CD4-positive, alpha-beta T cell treated with Interferon alpha-2 for 1 hour (primary cell): ENCODE results near the gene INPP5A.
"Not testable (repeated sequence)": the region's sequence is repeated elsewhere in the genome, so short reads cannot be mapped to it uniquely, and the experiment has no call there.

Source experiments
- DNase-seq, 2 donors: peaks; one replicate each; pipeline ENCODE4 v3.0.0-alpha.2; 2020 to 2022

INPP5A gene

DNA sequence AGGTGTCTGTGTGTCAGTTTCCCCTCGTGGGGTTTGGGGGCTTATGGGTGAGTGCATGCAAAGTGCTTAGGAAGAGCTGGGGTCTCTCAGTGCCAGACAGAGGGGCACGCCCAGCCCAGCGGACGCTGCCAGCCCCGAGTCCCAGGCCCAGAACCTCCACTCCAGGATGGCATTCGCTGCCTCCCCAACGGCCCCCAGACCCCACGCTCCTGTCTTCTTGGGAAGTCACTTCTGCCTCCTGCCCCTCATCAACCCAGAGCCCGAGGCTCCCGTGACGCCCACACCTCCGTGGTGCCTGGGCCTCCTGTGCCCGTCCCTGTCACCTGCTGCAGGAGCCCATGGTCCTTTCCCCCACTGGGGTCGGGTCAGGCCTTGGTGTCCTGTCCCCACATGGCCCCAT is 213.3 kb downstream of the INPP5A start:
- no peak for DNase-seq

DNA sequence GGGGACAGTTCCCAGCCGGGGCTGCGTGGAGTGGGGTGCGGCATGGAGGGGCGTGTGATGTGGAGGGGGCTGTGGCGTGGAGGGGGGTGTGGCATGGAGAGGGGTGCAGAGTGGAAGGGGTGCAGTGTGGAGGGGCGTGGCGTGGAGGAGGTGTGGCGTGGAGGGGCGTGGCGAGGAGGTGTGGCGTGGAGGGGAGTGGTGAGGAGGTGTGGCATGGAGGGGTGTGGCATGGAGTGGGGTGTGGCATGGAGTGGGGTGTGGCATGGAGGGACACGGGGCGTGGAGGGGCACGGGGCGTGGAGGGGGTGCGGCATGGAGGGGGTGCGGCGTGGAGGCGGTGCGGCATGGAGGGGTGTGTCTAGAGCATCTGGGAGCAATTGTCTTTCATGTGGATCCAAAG is 214.8 kb downstream of the INPP5A start:
- DNase-seq, result no peak

DNA sequence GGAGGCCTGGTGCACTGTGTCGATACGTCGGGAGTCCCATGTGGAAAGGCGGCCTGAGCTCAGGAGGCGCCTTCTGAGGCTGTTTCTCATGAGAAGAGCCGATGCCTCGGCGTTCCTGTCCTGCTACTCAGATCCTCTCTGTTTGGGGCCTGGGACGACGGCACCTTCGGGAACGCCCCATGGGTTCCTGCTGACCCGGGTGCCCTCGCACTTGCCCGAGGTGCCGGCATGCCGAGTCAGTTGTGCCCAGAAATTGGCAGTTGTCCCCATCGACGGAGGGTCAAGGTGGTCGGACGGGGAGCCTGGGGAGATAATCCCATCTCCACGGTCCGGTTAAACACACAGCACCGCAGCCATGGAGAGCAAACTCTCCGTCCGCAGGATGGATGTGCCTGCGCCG is 215.4 kb downstream of the INPP5A start:
- no peak for DNase-seq

DNA sequence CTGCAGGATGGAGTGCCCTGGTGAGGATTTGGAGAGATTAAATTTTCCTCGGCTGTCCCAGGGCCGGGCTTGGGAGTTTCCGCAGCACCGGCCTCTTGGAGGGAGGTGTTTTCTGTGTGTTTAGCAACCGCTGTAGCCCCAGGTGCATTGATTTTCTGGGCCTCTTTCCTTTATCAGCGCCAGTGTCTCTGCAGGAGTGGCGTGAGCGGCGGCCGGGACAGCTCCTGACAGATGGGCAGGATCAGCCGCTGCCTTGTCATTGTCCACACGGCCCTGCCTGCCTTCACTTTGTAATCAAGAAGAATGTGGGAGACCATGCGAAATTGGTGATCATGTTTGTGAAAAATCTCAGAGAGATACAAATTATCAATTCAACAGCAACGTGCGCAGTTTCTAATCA is 216.0 kb downstream of the INPP5A start:
- no peak for DNase-seq

DNA sequence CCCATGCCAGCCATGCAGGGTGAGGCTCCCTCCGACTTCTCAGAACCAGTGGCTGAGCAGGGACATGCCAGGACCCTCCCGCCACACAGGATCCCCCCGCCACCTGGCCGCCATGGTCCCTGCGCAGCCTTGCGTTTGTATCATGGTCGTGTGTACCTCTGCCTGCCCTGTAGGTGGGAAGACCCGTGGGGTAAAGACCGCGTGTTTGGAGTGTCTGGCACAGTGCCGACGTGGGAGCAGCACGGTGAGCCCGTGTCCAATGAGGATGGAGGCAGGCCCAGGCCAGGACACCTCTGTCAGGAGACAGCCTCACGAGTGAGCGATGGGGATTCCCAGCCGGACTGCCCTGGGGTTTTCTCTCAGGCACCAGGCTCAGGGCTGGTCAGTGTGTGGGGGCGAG is 216.5 kb downstream of the INPP5A start:
- no peak for DNase-seq

DNA sequence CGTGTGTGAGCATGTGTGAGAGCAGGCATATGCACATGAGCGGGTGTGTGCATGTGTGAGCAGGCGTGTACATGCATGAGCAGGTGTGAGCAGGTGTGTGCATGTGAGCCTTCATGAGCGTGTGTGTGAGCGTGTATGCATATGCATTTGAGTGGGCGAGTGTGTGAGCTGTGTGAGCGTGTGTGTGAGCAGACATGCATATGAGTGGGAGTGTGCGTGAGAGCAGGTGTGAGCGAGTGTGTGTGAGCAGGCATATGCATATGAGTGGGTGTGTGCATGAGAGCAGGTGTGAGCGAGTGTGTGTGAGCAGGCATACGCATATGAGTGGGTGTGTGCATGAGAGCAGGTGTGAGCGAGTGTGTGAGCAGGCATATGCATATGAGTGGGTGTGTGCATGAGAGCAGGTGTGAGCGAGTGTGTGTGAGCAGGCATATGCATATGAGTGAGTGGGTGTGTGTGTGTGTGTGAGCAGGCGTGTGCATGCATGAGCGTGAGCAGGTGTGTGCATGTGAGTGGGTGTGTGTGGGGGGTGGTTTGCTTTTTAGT is 217.7 kb downstream of the INPP5A start:
- no peak for DNase-seq

DNA sequence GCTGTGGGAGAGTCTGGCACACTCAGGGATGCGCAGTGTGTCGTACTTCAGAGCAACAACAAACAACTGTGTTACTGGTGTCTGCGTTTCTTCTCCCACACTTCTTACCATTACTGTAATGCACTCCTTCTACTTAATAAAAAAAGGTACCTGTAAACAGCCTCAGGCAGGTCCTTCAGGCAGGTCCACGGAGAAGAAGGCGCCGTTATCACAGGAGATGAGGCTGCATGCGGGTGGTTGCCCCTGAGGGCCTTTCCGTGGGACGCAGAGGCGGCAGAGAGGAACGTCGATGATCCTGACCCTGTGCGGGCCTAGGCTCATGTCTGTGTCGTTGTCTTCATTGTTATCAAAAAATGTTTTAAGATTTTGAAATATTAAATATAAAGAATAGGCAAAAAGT is 219.0 kb downstream of the INPP5A start:
- no peak for DNase-seq

DNA sequence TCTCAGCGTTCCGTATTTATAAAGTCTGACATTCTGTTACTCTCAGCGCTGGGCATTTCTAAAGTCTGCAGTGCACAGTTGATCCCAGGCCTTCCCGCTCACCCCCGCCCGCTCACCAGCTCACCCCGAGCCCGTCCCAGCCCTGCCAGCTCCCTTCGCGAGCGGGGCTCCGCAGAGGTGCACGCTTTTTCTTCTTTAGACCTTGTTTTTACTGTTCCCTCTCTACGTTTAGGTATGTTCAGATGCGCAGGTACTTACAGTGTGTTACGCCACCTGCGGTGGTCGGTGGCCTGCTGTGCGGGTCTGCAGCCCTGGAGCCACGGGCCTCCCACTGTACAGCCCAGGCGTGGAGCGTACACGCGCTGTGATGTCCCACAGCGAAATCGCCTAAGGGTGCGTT is 219.6 kb downstream of the INPP5A start:
- no peak for DNase-seq

DNA sequence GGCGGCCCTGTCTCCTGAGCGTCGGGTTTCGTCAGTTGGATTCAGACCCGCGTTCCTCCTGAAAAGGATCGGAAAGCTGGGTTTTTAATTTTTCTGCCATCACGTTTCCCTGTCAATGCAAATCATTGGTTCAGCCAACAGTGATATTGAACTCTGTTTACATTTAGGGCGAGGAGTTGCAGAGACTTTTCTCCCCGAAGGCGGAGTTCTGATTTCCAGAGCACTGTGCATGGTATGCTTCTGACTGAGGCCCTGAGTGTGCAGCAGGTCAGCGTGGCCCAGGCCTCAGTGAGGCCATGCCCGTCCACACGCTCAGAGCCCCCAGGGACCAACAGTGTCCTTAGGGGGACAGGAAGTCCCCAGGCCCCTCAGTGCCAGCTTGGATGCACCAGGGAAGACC is 221.3 kb downstream of the INPP5A start:
- DNase-seq, result no peak

DNA sequence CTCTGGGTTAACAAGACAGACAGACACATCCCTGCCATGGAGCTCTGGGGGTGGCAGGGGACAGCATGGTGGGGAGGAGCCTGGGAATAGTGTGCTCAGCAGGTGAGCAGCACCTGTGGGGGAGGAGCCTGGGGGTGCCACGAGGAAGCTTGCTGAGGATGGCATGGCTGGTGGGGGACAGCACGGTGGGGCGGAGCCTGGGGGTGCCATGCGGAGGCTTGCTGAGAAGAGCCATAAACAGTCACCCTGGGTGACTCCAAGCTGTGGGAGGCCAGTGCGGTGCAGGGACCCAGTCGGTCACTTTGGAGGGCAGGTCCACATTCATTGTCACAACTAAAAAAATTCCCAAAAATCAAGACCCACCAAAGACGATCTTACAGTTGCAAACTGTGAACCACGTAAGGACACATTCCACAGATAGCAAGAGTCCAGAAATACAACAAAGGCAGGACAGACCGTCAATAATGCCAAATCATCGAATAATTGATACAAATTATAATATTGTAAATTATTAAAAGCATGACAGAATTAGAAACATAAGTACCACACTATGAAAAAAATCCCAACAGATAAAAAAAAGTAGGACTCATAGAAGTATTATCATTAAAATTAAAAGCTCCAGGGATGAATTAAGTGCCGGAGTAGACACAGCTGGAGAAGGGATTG is 223.9 kb downstream of the INPP5A start:
- no peak for DNase-seq

DNA sequence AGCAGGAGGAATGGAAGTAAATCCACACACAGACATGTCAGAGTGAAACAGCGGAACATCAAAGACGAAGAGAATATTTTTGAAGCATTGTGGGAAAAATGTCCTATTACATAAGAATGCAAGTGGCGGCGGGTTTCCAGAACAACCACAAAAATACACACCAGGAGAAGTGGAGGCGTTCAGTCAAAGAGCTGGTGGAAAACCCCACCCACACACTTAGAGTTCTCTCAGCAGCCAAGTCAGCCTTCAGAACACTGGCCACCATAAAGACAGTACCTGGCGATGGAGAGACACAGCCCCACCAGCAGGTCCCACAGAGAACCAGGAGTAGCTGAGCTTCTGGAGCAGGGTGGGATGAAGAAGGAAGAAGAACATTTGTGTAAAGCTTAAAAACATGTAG is 224.7 kb downstream of the INPP5A start:
- DNase-seq, result no peak

DNA sequence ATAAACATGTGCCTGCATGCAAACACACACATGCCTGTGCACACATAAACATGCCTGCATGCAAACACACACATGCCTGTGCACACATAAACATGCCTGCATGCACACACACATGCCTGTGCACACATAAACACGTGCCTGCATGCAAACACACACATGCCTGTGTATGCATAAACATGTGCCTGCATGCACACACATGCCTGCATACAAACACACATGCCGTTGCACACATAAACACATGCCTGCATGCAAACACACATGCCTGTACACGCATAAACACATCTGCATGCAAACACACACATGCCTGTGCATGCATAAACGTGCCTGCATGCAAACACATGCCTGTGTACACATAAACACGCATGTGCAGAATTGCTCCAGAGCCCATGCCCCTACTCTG is 226.0 kb downstream of the INPP5A start:
- DNase-seq, result no peak

DNA sequence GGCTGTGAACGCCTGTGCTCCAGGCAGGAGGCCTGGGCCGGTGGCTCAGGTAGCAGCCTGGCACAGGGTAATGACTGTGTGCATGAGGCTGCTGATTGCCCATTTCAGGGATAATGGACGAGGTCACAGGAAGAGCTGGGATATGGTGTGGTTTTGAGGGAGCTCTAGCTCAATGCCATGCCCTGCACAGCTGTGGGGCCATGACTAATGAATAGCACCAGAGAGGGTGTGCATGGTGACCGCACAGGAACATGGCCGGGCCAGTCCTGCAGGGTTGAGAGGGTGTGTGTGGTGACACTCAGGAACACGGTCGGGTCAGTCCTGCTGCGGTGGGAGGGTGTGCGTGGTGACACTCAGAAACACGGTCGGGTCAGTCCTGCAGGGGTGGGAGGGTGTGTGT is 226.5 kb downstream of the INPP5A start:
- DNase-seq, result no peak

DNA sequence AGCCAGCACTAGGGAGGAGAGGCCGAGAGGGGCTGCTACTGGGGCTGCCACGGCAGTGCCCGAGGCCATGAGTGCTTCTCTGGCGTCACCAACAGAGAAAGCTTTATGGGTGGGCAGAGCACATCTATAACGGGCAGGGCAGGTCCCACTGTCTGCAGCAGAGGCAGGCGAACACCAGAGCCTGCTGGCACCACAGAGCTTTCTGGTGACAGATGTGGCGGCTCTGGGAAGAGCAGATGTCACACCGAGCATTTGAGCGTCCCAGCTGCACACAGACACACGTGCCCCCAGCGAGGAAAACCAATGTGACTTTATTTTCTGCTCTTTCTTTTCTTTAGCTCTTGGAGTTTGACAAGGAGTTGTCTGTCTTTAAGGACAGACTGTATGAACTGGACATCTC is 227.8 kb downstream of the INPP5A start:
- DNase-seq, result no peak

DNA sequence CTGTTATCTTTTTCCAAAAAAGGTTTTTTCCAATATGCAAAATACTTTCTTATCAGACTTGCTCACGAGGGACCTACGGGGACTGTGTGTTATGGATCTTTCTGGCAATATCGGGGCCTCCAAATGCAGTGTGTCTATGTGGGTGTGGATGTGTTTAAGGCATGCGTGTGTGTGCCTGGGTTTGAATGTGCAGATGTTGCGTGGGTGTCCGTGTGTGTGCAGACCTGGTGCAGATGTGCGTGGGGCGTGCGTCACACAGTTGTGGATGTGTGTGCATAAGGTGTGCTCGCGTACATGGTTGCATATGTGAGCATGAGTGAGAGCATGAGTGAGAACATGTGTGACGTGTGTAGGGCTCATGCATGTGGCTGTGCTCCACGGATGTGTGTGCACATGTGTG is 228.7 kb downstream of the INPP5A start:
- no peak for DNase-seq

DNA sequence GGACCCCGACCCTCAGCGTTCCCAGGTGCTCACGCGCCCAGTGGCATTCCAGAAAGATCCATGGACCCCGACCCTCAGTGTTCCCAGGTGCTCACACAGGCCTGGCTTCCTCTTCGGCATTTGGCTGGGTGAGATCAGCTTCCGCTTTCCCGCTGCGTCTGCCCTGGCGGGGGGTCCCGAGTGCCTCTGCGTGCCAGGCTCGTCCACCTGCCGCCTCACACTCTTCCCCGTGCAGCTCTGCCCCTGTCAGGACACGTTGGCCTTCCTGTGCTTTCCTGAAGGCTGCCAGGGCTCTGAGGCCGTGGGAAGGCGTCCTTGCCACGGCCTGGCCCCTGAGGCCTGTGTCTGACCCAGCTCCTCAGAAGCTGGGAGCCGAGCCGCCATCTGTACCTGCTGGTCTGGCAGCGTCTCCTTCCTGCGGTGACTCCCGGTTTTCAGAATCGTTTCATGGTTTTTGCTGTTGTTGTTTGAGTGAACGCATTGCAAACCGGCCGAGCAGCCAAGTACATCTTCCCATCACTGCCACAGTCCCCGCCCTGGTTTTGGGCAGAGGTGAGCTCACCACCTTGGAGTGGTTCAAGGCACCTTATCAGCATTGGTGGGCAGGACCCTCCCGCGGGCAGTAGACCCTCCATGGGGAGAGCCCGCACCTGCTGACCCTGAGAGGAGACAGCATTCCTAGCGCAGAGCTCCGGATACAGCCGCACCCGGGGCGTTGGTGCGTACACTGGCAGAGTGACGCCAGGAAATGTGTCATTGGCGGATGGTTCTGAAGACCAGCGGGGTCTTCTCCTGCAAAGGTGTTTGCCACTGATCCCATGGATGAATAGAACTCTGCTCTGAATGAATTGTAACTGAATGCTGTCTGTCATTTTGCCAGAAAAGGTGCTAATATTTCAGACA is 231.0 kb downstream of the INPP5A start:
- DNase-seq, result no peak

DNA sequence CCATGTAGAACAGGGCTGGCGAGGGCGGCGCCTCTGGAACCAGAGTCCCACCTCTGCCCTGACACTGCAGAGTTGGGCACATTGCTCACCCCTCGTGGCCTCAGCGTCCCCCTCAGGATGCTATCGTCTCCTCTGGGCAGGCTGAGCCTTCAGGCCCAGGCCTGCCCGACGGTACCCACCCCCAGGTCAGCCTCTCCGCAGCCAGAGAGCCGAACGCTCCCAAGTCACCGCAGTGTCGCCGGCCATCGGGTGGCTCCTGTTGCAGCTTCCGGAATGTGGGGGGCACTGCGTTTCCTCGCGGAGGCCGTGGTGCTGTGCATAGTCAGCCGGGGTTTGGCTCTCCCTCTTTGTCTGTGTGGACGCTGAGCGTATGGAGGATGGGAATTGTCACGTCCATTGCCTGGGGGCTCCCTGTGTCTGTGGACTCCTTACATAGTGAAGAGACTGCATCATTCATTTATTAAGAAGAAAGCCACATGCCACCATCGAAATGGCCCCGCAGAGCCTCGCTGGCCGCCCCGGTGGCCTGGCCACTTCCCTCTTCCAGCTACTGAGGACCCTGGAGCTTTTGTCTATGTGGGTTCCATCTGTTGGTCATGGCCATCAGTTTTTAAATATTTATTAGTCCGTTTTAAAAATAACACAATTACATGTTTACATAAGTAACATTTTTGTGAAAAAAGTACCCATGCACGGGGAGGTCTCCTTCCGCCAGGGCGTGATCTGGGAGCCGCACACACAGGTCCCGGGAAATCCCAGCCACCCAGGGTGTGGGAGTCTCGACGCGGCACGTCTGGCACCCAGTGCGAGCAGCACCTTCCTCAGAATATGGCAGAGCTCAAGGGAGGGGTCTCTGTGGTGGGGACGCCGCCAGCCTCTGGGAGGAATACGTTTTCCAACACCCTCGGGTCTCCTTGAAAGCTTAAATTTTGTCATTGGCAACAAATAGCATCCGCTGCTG is 232.8 kb downstream of the INPP5A start:
- DNase-seq, result no peak

DNA sequence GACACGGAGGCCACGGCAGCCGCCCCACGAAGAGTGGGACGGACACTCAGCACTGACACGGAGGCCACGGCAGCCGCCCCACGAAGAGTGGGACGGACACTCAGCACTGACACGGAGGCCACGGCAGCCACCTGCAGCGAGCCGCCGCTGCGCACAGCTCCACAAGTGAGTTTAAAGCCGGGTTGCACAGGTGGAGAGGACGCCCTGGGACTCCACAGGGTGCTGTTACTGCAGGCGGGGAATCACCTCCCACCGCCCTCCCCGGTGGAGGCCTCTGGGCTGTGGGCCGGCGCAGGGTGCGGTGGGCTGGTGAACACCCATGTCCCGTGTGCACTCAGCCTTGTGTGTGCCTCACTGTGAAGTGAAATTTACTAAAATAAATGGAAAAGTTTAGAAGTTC is 235.2 kb downstream of the INPP5A start:
- DNase-seq, result not testable (repeated sequence)

DNA sequence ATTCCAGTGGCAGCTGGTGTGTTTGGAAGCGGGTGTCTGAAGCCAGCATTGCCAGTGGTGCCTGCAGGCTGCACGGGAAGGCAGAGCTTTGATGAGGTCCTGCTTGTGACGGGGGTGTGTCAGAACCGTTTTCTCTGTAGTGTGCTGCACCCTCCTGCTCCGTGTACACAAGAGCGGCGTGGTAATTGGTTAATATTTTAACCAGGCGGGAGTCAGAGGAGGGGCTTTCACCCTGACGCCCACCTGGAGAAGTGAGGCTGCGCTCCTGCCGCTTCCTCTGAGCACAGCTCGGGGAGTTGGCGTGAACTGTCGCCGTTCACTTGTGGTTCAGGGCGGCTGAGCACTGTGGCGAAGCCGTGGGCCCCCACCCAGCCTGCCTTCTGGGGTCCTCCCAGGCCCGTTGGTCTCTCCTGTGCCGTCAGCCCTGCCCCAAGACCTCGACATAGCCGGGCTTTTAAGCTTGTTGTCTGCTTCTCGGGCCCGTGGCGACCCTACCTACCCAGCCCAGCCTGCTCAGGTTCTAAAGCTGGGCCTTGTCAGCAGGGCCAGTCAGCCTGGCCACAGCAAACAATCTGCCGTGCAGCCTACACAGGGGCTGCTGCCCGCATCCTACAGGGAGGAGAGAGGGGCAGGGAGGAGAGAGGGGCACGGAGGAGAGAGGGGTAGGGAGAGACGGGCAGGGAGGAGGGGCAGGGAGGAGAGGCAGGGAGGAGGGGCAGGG is 236.8 kb downstream of the INPP5A start:
- no peak for DNase-seq

DNA sequence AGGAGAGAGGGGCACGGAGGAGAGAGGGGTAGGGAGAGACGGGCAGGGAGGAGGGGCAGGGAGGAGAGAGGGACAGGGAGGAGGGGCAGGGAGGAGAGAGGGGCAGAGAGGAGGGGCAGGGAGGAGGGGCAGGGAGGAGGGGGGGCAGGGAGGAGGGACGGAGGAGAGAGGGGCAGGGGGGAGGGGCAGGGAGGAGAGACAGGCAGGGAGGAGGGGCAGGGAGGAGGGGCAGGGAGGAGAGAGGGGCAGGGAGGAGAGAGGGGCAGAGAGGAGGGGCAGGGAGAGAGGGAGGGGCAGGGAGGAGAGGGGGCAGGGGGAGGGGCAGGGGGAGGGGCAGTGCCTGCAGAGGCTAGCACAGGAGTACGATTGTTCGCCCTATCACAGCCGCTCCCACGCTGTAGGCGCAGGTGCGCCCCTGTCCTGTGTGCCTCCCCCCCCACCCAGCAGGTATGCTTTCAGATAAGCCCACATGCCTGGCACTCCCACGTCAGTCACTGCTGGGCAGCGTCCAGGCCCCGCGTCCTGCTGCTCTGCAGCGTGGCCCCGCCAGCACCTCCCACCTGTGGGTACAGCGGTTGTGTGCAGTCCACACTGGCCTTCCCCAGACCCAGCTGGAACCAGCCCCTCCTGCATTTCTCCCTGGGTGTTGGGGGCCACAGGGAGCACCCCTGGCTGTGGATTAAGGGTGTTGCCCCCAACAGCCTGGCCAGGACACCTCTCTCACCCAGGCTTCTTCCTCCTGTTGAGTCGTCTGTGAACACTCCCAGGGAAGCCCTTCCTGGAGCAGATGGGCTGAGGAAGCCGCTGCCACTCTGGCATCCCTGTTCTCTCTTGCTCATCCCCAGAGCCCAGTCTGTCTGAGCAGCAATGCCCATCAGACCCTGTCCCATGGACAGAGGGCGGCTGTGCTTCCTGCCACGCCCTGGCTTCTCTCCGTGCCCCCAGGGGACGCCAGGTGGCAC is 237.6 kb downstream of the INPP5A start:
- DNase-seq, result no peak

DNA sequence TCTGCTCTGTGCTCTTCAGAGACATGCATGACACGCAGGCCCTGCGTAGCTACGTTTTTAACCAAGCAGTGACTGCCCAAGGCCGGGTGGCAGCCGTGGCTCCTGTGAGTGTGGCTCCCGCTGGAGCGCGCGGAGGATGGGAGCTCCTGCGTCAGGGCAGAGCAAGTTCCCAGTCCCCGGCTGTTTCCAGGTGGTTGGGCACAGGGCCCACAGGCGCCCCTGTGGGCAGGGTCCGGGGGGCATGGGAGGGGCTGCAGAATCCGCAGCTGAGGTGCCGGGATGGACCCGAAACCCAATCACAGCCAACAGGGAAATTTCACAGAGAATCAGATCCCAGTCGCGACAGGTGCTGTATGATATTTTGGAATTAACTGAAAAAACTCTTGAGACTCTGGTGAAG is 238.6 kb downstream of the INPP5A start:
- DNase-seq, result no peak
